DMS 273 (cell line): ENCODE measurements around the gene NOP9.

Experiments
- DNase-seq: peaks from one replicate; lab custom pipeline; 2025; ENCODE audit not compliant: unreplicated experiment; lab: John Stamatoyannopoulos, UW

Gene NOP9

GRCh38 chr14:24280797-24281460 lies 18.7 kb upstream of the NOP9 start:
- DNase-seq: no peak

GRCh38 chr14:24281636-24282035 lies 18.0 kb upstream of the NOP9 start:
- DNase-seq: no peak

- DNase-seq: peak; percentile 32
These were observed 16.9 kb upstream of the NOP9 start for GRCh38 chr14:24282736-24283135.

GRCh38 chr14:24283796-24284460 lies 15.7 kb upstream of the NOP9 start:
- no peak for DNase-seq

- peak; percentile 49 for DNase-seq
These were observed 15.1 kb upstream of the NOP9 start for GRCh38 chr14:24284501-24285035.

GRCh38 chr14:24285351-24285750 lies 14.3 kb upstream of the NOP9 start:
- DNase-seq: no peak

GRCh38 chr14:24286996-24287395 lies 12.7 kb upstream of the NOP9 start:
- DNase-seq: no peak

GRCh38 chr14:24289649-24290280 lies 9.9 kb upstream of the NOP9 start:
- DNase-seq: no peak

- no peak for DNase-seq
These were observed 8.9 kb upstream of the NOP9 start for GRCh38 chr14:24290746-24291145.

- DNase-seq: no peak
These were observed 8.1 kb upstream of the NOP9 start for GRCh38 chr14:24291446-24292117.

GRCh38 chr14:24292118-24292807 lies 7.4 kb upstream of the NOP9 start:
- no peak for DNase-seq

GRCh38 chr14:24293525-24293924 lies 6.1 kb upstream of the NOP9 start:
- DNase-seq: no peak

GRCh38 chr14:24296341-24297157 lies 3.1 kb upstream of the NOP9 start:
- DNase-seq: peak; percentile 79

GRCh38 chr14:24297190-24297964 lies 2.3 kb upstream of the NOP9 start:
- DNase-seq: peak; percentile 64

GRCh38 chr14:24298892-24299254 lies 777 bp upstream of the NOP9 start:
- DNase-seq: peak; percentile 88

GRCh38 chr14:24300326-24300980 lies 803 bp downstream of the NOP9 start:
- DNase-seq: no peak

GRCh38 chr14:24304019-24304387 lies 4.4 kb downstream of the NOP9 start:
- no peak for DNase-seq

GRCh38 chr14:24307156-24307574 lies 7.5 kb downstream of the NOP9 start:
- DNase-seq: no peak
